Measurements from ENCODE around the gene NEUROD1. TPM values are rescaled to one million over a fixed set of nuclear protein-coding genes. Genes with fewer than 3 reads are reported as not detected.
"Not testable (repeated sequence)": the region's sequence is repeated elsewhere in the genome, so short reads cannot be mapped to it uniquely, and the experiment has no call there.

Gene NEUROD1
- total RNA-seq, 1 donor from 2014 or later = not detected

GRCh38 chr2:181723731-181724130 lies 43.4 kb upstream of the NEUROD1 start:
- no peaks in the 10 kb centered on the region for H3K79me2 ChIP-seq (ENCODE audit: low read depth)
- H3K4me3 Mint-ChIP-seq = no peak overlapping the region
- no peaks in the 10 kb centered on the region for H3K36me3 ChIP-seq
- H3K9me3 ChIP-seq (ENCODE audit: low read depth) = no peaks in the 10 kb centered on the region
- no peak overlapping the region for H3K4me2 ChIP-seq
- peaks cover 3% of the 10 kb centered on the region for H3K27me3 ChIP-seq
- H3K27me3 Mint-ChIP-seq (ENCODE audit: insufficient read depth, low read depth) = no peaks in the 10 kb centered on the region
- H3K36me3 Mint-ChIP-seq = no peaks in the 10 kb centered on the region
- no peak overlapping the region for H2AFZ ChIP-seq (replicated peaks)
- no peaks in the 10 kb centered on the region for H3K4me1 Mint-ChIP-seq
- H3K4me1 ChIP-seq = no peaks in the 10 kb centered on the region
- H3K27ac ChIP-seq = no peak overlapping the region
- H4K20me1 ChIP-seq (ENCODE audit: low read depth) = no peaks in the 10 kb centered on the region
- TF ChIP-seq EZH2 (IDR thresholded peaks at IDR 0.05) = no peak
- TF ChIP-seq, protein P1, sequence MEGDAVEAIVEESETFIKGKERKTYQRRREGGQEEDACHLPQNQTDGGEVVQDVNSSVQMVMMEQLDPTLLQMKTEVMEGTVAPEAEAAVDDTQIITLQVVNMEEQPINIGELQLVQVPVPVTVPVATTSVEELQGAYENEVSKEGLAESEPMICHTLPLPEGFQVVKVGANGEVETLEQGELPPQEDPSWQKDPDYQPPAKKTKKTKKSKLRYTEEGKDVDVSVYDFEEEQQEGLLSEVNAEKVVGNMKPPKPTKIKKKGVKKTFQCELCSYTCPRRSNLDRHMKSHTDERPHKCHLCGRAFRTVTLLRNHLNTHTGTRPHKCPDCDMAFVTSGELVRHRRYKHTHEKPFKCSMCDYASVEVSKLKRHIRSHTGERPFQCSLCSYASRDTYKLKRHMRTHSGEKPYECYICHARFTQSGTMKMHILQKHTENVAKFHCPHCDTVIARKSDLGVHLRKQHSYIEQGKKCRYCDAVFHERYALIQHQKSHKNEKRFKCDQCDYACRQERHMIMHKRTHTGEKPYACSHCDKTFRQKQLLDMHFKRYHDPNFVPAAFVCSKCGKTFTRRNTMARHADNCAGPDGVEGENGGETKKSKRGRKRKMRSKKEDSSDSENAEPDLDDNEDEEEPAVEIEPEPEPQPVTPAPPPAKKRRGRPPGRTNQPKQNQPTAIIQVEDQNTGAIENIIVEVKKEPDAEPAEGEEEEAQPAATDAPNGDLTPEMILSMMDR (IDR thresholded peaks at IDR 0.05) = no peak
- no peak for TF ChIP-seq EZH2phosphoT487 (IDR thresholded peaks at IDR 0.05)
- H3F3A ChIP-seq (ENCODE audit: low read depth) = no peaks in the 10 kb centered on the region
- no peak overlapping the region for H3K27ac Mint-ChIP-seq
- peaks cover 3% of the 10 kb centered on the region for H3K9me3 Mint-ChIP-seq
- no peak for DNase-seq (ENCODE audit: low spot score)
- H3K4me3 ChIP-seq = no peak overlapping the region
- no peak overlapping the region for H3K9ac ChIP-seq

DNA sequence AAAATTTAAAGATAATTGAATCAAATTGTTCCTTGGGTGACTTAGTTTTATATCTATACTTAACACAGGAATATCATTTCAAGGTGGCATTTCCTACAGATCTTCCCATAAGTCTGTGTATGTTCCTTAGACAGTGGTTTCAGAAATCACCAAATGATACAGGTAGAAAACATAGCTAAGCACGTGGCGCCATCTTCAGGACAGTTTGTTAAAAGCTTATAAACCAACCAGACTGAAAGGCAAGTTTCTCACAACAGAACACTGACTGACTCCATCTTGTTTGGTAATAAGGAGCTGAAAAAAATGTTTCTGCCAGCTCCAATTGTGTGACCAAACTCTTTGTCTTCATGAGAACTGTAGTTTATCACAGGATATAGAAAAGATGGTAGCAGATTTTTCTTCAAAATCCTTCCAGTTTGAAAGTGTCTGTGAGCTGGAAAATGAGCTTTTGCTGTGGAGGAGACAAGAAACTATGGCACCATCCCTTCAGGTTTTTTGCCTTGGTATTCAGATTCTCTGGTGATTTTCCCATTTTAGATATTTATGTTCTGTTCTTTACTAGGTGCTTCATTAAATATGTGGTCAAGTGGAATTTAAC lies 34.8 kb upstream of the NEUROD1 start:
- H3K27me3 ChIP-seq = no peaks in the 10 kb centered on the region
- Mint-ChIP-seq H3K36me3 (no peaks in the 10 kb centered on the region), H3K4me3 (no peak overlapping the region), H3K27me3 (ENCODE audit: insufficient read depth, low read depth) (peaks cover 2% of the 10 kb centered on the region), H3K27ac (no peak overlapping the region), H3K4me1 (no peaks in the 10 kb centered on the region), H3K9me3 (no peaks in the 10 kb centered on the region)
- H3K9me3 ChIP-seq (ENCODE audit: low read depth) = no peaks in the 10 kb centered on the region
- H3K36me3 ChIP-seq = no peaks in the 10 kb centered on the region
- no peak overlapping the region for H3K4me2 ChIP-seq
- no peaks in the 10 kb centered on the region for H4K20me1 ChIP-seq (ENCODE audit: low read depth)
- H3K4me1 ChIP-seq = no peaks in the 10 kb centered on the region
- peak; percentile 87 for DNase-seq (ENCODE audit: low spot score)
- peak overlapping the region; percentile 89 for H2AFZ ChIP-seq (replicated peaks)
- H3K79me2 ChIP-seq (ENCODE audit: low read depth) = no peaks in the 10 kb centered on the region
- TF ChIP-seq, protein P1 (IDR thresholded peaks at IDR 0.05) = peak; percentile 85
- TF ChIP-seq EZH2phosphoT487 (IDR thresholded peaks at IDR 0.05) = no peak
- TF ChIP-seq EZH2 (IDR thresholded peaks at IDR 0.05) = no peak
- H3K4me3 ChIP-seq = no peak overlapping the region
- no peak overlapping the region for H3K9ac ChIP-seq
- H3K27ac ChIP-seq = no peak overlapping the region
- no peaks in the 10 kb centered on the region for H3F3A ChIP-seq (ENCODE audit: low read depth)

GRCh38 chr2:181711051-181711450 lies 30.7 kb upstream of the NEUROD1 start:
- not testable (repeated sequence) for H3K4me3 Mint-ChIP-seq; H3K9me3 ChIP-seq (ENCODE audit: low read depth); H3K36me3 Mint-ChIP-seq; H3K4me1 ChIP-seq; H3K27ac ChIP-seq; H3K4me2 ChIP-seq; H3K9me3 Mint-ChIP-seq; DNase-seq (ENCODE audit: low spot score); H3K4me3 ChIP-seq; H3K36me3 ChIP-seq; H2AFZ ChIP-seq (replicated peaks); H3K27ac Mint-ChIP-seq; H3K27me3 ChIP-seq; H3F3A ChIP-seq (ENCODE audit: low read depth); H3K79me2 ChIP-seq (ENCODE audit: low read depth); H4K20me1 ChIP-seq (ENCODE audit: low read depth); H3K4me1 Mint-ChIP-seq; H3K9ac ChIP-seq; H3K27me3 Mint-ChIP-seq (ENCODE audit: insufficient read depth, low read depth)

GRCh38 chr2:181702519-181702918 lies 22.2 kb upstream of the NEUROD1 start:
- not testable (repeated sequence) for H3F3A ChIP-seq (ENCODE audit: low read depth); H3K79me2 ChIP-seq (ENCODE audit: low read depth); H2AFZ ChIP-seq (replicated peaks); H3K27ac ChIP-seq; H3K4me2 ChIP-seq; H3K9ac ChIP-seq; H3K4me3 Mint-ChIP-seq; H3K4me3 ChIP-seq; H3K9me3 ChIP-seq (ENCODE audit: low read depth); H3K36me3 ChIP-seq; H3K27ac Mint-ChIP-seq; H3K36me3 Mint-ChIP-seq; H3K27me3 ChIP-seq; H3K4me1 Mint-ChIP-seq; H4K20me1 ChIP-seq (ENCODE audit: low read depth); H3K4me1 ChIP-seq; DNase-seq (ENCODE audit: low spot score); H3K27me3 Mint-ChIP-seq (ENCODE audit: insufficient read depth, low read depth)
- peaks cover 22% of the 10 kb centered on the region for H3K9me3 Mint-ChIP-seq

All from neural progenitor cell (in vitro differentiated cells).